SK-N-MC (cell line): ENCODE results near the gene AMACR.

Experiments
- DNase-seq: peaks from one replicate; pipeline ENCODE4 v3.0.0-alpha.2; 2011; ENCODE audit warnings: low read depth, low spot score
- H3K27ac ChIP-seq: fragments of 200-600 bp; sonication (generic); 2 replicates; pipeline ENCODE4 v1.5.1; 2016; ENCODE audit warnings: mixed run types
- H3K36me3 ChIP-seq: fragments of 200-600 bp; sonication (generic); 2 replicates; pipeline ENCODE4 v1.6.1; 2017; ENCODE audit warnings: antibody characterized with exemption, low read length, mixed read lengths; ENCODE audit not compliant: insufficient read depth
- H3K4me3 ChIP-seq: fragments of 200-600 bp; sonication (generic); 2 replicates; pipeline ENCODE4 v1.5.1; 2016
- H3K9ac ChIP-seq: fragments of 200-600 bp; sonication (generic); 2 replicates; pipeline ENCODE4 v1.8.0; 2017; ENCODE audit warnings: mixed run types, mixed read lengths; ENCODE audit not compliant: insufficient read length
- H3K9me3 ChIP-seq: fragments of 200-600 bp; sonication (generic); 2 replicates; pipeline ENCODE4 v1.6.1; 2017; ENCODE audit warnings: low read depth, mild to moderate bottlenecking, antibody characterized with exemption, low read length, moderate library complexity, mixed read lengths
- EZH2 ChIP-seq: fragments of 200-600 bp; sonication (generic); IDR thresholded peaks from one replicate; pipeline ENCODE4 v1.6.1; 2017; ENCODE audit warnings: antibody characterized with exemption
- FOXP2 ChIP-seq: optimal IDR thresholded peaks from 2 replicates; pipeline ENCODE3; 2011; ENCODE audit warnings: mild to moderate bottlenecking, moderate library complexity; ENCODE audit not compliant: insufficient read depth; ENCODE audit errors: extremely low read length, control extremely low read depth
- POLR2AphosphoS5 ChIP-seq: IDR thresholded peaks from 2 replicates; pipeline ENCODE4 v1.6.1; 2012; ENCODE audit warnings: mild to moderate bottlenecking, low read depth, low read length, borderline replicate concordance

Gene AMACR

GRCh38 chr5:34030048-34030447 lies 22.2 kb upstream of the AMACR start:
- H3K9me3 ChIP-seq, result no peaks in the 10 kb centered on the region
- H3K4me3 ChIP-seq, result no peak overlapping the region
- no peaks in the 10 kb centered on the region for H3K36me3 ChIP-seq
- no peak overlapping the region for H3K27ac ChIP-seq
- DNase-seq, result no peak
- H3K9ac ChIP-seq, result no peak overlapping the region
- TF ChIP-seq POLR2AphosphoS5, result no peak

- Histone ChIP-seq H3K4me3 (no peak overlapping the region), H3K36me3 (peaks cover 3% of the 10 kb centered on the region; the same call in 1 of the 2 replicates), H3K27ac (no peak overlapping the region), H3K9ac (no peak overlapping the region), H3K9me3 (no peaks in the 10 kb centered on the region)
- no peak for DNase-seq
- TF ChIP-seq EZH2 (no peak), FOXP2 (no peak), POLR2AphosphoS5 (no peak)
Measured at GRCh38 chr5:34028349-34028748, 20.5 kb upstream of the AMACR start.

DNA sequence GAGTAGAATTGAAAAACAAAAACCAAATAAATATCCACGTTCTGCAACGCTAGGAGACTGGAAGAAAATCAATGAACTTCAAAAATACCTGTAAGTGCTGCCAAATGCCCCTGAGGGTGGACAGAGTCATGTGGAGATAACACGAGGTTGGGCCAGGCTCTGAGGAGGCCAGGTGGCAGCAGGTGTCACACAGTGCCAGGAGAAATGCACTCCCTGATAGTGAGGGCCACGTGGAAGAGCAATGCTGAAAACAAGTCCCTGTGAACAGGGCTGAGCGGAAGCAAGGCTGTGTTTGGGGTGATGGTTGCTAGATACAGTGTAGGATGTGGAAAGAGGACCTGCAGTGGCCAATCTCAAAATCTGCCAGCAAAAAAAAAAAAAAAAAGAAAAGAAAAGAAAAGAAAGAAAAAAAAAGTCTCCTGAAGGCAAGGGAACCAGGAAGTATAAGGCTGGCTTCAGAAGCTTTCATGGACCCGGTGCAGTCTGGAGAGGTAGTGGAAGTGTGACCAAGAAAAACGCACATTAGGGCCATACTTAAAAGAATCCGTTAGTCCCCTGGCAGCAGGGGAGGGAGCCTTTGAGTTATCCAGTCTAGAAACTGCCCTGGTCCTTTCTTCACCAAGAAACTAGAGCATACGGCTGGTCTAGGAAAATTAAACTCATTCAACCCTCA lies 18.4 kb upstream of the AMACR start:
- DNase-seq, result no peak
- TF ChIP-seq FOXP2 (no peak), POLR2AphosphoS5 (no peak), EZH2 (no peak)
- peaks cover 3% of the 10 kb centered on the region; the same call in 1 of the 2 replicates for H3K36me3 ChIP-seq

GRCh38 chr5:34022121-34022705 lies 14.4 kb upstream of the AMACR start:
- DNase-seq, result no peak
- Histone ChIP-seq H3K9me3 (no peaks in the 10 kb centered on the region), H3K9ac (no peak overlapping the region), H3K27ac (no peak overlapping the region), H3K4me3 (no peak overlapping the region), H3K36me3 (peaks cover 3% of the 10 kb centered on the region; the same call in 1 of the 2 replicates)
- no peak for TF ChIP-seq EZH2
- TF ChIP-seq FOXP2, result no peak
- TF ChIP-seq POLR2AphosphoS5, result no peak

More for the DNA sequence above, 18.4 kb upstream of the AMACR start:
- H3K9me3 ChIP-seq, result no peaks in the 10 kb centered on the region
- H3K4me3 ChIP-seq, result no peak overlapping the region
- no peak overlapping the region for H3K27ac ChIP-seq
- no peak overlapping the region for H3K9ac ChIP-seq

DNA sequence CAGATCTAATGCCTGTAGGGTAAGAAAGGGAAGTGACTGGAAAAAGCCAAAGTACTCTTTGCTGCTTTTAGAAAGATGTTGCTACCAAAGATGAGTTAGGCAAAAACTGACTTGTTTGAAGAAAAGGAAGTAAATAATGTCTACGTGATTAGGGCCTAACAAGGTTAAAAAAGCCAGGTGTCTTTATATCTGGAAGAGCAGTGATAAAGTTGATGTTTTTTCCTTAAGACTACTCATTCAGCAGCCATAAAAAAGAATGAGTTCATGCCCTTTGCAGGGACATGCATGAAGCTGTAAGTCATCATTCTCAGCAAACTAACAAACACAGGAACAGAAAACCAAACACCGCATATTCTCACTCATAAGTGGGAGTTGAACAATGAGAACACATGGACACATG lies 13.5 kb upstream of the AMACR start:
- Histone ChIP-seq H3K4me3 (no peak overlapping the region), H3K9me3 (no peaks in the 10 kb centered on the region), H3K9ac (no peak overlapping the region), H3K36me3 (peaks cover 3% of the 10 kb centered on the region; the same call in 1 of the 2 replicates), H3K27ac (no peak overlapping the region)
- no peak for DNase-seq
- TF ChIP-seq POLR2AphosphoS5 (no peak), EZH2 (no peak), FOXP2 (no peak)

DNA sequence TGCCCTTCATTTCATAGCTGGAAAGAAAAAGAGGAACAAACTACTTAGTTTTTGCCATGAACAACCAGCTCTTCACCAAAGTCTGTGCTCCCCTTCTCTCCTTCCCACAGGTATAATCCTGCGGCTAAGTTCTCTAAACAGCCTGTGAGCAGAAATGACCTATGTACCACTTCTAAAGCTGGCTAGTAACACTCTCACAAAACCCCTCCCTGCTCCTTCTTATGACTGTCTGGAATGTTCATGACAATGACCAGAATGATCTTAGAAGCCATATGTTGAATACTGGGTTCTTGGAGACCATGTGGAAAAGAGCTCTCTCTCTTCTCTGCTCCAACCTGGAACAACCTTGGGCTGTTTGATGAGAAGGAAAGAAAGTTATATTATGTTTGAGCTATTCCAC lies 12.9 kb upstream of the AMACR start:
- no peak for TF ChIP-seq EZH2
- TF ChIP-seq FOXP2, result no peak
- no peak for TF ChIP-seq POLR2AphosphoS5
- no peaks in the 10 kb centered on the region for H3K9me3 ChIP-seq
- H3K36me3 ChIP-seq, result peaks cover 3% of the 10 kb centered on the region; the same call in 1 of the 2 replicates
- DNase-seq, result no peak
- no peak overlapping the region for H3K27ac ChIP-seq
- no peak overlapping the region for H3K4me3 ChIP-seq
- no peak overlapping the region for H3K9ac ChIP-seq

DNA sequence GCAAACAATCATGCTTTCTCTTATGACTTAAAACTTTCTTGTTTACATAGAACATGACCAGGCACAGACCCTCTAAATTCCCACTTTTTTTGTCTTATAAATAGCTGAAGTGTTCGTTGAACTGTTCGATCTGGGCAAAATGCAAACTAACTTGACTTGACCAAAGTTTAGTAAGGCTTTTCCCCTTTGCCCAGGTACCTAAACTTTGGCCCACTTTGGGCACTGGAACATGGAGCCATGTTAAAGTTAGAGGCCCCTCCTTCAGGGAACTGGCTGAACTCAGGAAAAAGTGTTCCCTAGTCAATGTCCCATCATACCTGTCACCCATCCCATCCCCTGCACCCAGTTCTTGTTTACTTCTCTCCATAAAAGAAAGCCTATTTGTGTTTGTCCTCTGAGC lies 9.4 kb upstream of the AMACR start:
- Histone ChIP-seq H3K4me3 (no peak overlapping the region), H3K9me3 (no peaks in the 10 kb centered on the region), H3K36me3 (no peaks in the 10 kb centered on the region; the same call in 1 of the 2 replicates), H3K9ac (no peak overlapping the region), H3K27ac (no peak overlapping the region)
- DNase-seq, result no peak
- TF ChIP-seq POLR2AphosphoS5 (no peak), EZH2 (no peak), FOXP2 (no peak)

DNA sequence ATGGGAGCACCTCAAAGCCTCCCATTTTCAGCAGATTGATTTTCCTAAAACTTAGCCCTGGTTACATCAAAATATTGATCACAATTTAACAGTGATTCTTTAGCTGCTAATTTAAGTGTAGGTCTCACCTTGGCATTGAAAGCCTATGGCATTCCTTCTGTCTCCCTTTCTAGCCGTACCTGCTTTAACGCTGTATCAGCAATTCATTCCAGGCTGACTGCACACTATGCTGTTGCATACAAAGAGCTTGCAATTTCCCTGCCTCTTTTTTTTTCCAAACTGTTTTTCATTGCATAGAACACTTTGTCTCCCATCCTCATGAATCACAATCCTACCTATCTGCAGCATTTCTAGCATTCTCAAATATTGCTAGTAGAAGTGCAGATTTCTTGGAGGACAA lies 8.9 kb upstream of the AMACR start:
- Histone ChIP-seq H3K4me3 (no peak overlapping the region), H3K9ac (no peak overlapping the region), H3K27ac (no peak overlapping the region), H3K36me3 (no peaks in the 10 kb centered on the region; the same call in 1 of the 2 replicates), H3K9me3 (no peaks in the 10 kb centered on the region)
- no peak for TF ChIP-seq EZH2
- no peak for TF ChIP-seq POLR2AphosphoS5
- no peak for TF ChIP-seq FOXP2
- no peak for DNase-seq

DNA sequence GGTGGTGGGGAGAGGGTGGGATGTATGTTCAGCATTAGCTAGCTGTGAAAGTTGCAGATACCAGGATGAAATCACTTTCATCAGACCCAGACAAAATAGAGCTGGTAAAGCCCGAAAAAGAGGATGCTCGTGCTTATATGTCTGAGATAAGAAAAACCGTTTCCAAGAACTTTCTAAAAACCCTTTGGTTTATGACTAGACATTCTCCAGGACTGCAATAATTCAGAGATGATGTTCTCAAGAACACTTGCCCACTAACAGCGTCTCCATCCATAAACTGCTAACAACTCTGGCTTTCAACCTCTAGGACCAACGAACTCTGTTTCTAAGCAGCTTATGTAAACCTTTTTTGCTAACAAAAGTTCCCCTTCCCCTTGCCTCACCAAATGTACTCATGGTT lies 8.4 kb upstream of the AMACR start:
- Histone ChIP-seq H3K27ac (no peak overlapping the region), H3K9me3 (no peaks in the 10 kb centered on the region), H3K36me3 (no peaks in the 10 kb centered on the region; the same call in 1 of the 2 replicates), H3K9ac (no peak overlapping the region), H3K4me3 (no peak overlapping the region)
- no peak for TF ChIP-seq FOXP2
- TF ChIP-seq POLR2AphosphoS5, result no peak
- no peak for TF ChIP-seq EZH2
- no peak for DNase-seq
